ENCODE results near the gene RAB11A. TPM values are rescaled to one million over a fixed set of nuclear protein-coding genes. Genes with fewer than 3 reads are reported as not detected.

Gene RAB11A
- total RNA-seq, 1 experiment from 2014 or later, result 245 TPM

DNA sequence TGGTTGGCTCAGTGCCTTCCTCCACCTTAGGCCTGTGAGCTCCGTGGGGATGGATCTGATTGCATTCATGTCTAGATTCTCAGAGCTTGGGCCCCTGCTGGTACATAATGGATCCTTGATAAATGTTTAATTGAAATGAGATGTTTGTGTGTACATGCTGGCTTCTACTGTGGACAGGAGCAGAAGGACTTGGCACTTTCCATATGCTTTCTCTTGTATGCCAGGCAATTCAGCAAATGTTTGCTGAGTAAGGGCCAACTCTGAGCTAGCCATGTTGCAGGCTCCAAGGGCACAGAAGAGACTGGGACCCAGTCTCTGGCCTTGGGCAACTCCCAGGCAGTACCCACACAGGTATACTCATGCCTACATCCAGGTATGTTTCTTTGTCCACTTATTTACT is 67.0 kb downstream of the RAB11A start:
- ChIA-PET POLR2A (no interaction called here), CTCF (interaction anchor here (0.9 to 1.5 kb wide), 2 partner anchors 20 to 46 kb away, joined by 3 to 4 read pairs; no protein-coding TSS in a partner anchor)
- H3K27me3 Mint-ChIP-seq (ENCODE audit: low read depth), result no peaks in the 10 kb centered on the region; the same call in 1 of the 2 replicates
- H3K9me3 Mint-ChIP-seq, result no peaks in the 10 kb centered on the region
- no peak overlapping the region for H3K27ac Mint-ChIP-seq
- H3K36me3 Mint-ChIP-seq, result no peaks in the 10 kb centered on the region
- DNase-seq (ENCODE audit: low spot score) (no peak), ATAC-seq (no peak)
- H3K4me1 Mint-ChIP-seq, result no peaks in the 10 kb centered on the region
- no peak overlapping the region for H3K4me3 Mint-ChIP-seq
- TF ChIP-seq MLX (CRISPR knock-in tag; IDR thresholded peaks at IDR 0.05), result no peak
- TF ChIP-seq NFE2L1 (CRISPR knock-in tag; IDR thresholded peaks at IDR 0.05), result no peak
- no peak for TF ChIP-seq TEAD4 (CRISPR knock-in tag; IDR thresholded peaks at IDR 0.05)
- no peak for TF ChIP-seq GABPB1 (CRISPR knock-in tag; IDR thresholded peaks at IDR 0.05)
- TF ChIP-seq ESRRA (CRISPR knock-in tag; IDR thresholded peaks at IDR 0.05; ENCODE audit: borderline replicate concordance), result no peak
- TF ChIP-seq ZNF219 (CRISPR knock-in tag; IDR thresholded peaks at IDR 0.05; ENCODE audit: borderline replicate concordance), result no peak
- no peak for TF ChIP-seq JAZF1 (CRISPR knock-in tag; IDR thresholded peaks at IDR 0.05)
- TF ChIP-seq TP53 (CRISPR knock-in tag; IDR thresholded peaks at IDR 0.05), result no peak
- no peak for TF ChIP-seq TCF7 (CRISPR knock-in tag; IDR thresholded peaks at IDR 0.05; ENCODE audit: low read depth)
- no peak for TF ChIP-seq CBFB (CRISPR knock-in tag; IDR thresholded peaks at IDR 0.05; ENCODE audit: low read depth)
- TF ChIP-seq E2F4 (CRISPR knock-in tag; IDR thresholded peaks at IDR 0.05; ENCODE audit: borderline replicate concordance, low read depth), result no peak
- no peak for TF ChIP-seq ZNF671 (CRISPR knock-in tag; IDR thresholded peaks at IDR 0.05)
- TF ChIP-seq ERG (CRISPR knock-in tag; IDR thresholded peaks at IDR 0.05), result no peak

DNA sequence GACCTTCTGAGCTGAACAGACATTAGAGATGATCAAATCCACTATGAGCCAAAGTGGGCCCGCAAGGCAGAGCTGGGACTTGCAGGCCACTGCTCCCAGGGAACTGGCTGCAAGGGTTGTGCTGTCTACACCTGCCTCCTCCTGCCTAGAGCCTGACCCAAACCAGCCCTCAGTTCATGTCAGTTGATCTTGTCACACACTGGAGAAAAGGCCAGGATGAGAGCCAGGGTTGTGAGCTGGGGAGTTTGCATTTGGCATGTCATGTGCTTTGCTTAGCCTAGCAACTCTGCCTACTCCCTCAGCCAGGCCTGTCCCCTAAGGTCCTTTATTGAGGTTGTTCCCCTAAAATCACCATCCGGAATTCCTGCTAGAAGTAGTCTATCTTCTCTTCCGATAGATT is 67.8 kb downstream of the RAB11A start:
- H3K4me3 Mint-ChIP-seq, result no peak overlapping the region
- ATAC-seq (no peak), DNase-seq (ENCODE audit: low spot score) (no peak)
- H3K36me3 Mint-ChIP-seq, result no peaks in the 10 kb centered on the region
- no peak overlapping the region for H3K27ac Mint-ChIP-seq
- CTCF ChIA-PET, result interaction anchor here (1.5 kb wide), 1 partner anchor 45 kb away, joined by 4 read pairs; no protein-coding TSS in a partner anchor
- H3K4me1 Mint-ChIP-seq, result no peaks in the 10 kb centered on the region
- no peaks in the 10 kb centered on the region for H3K9me3 Mint-ChIP-seq
- H3K27me3 Mint-ChIP-seq (ENCODE audit: low read depth), result no peaks in the 10 kb centered on the region; the same call in 1 of the 2 replicates
- POLR2A ChIA-PET, result no interaction called here
- TF ChIP-seq SMAD3 (CRISPR knock-in tag; IDR thresholded peaks at IDR 0.05; ENCODE audit: borderline replicate concordance) (no peak), ZNF232 (CRISPR knock-in tag; IDR thresholded peaks at IDR 0.05) (no peak), PRRX2 (CRISPR knock-in tag; IDR thresholded peaks at IDR 0.05) (no peak), ZNF281 (CRISPR knock-in tag; IDR thresholded peaks at IDR 0.05) (no peak), MXD4 (CRISPR knock-in tag; IDR thresholded peaks at IDR 0.05; ENCODE audit: borderline replicate concordance) (no peak), ZBTB21 (CRISPR knock-in tag; IDR thresholded peaks at IDR 0.05; ENCODE audit: borderline replicate concordance) (no peak)
- TF ChIP-seq, protein P1, sequence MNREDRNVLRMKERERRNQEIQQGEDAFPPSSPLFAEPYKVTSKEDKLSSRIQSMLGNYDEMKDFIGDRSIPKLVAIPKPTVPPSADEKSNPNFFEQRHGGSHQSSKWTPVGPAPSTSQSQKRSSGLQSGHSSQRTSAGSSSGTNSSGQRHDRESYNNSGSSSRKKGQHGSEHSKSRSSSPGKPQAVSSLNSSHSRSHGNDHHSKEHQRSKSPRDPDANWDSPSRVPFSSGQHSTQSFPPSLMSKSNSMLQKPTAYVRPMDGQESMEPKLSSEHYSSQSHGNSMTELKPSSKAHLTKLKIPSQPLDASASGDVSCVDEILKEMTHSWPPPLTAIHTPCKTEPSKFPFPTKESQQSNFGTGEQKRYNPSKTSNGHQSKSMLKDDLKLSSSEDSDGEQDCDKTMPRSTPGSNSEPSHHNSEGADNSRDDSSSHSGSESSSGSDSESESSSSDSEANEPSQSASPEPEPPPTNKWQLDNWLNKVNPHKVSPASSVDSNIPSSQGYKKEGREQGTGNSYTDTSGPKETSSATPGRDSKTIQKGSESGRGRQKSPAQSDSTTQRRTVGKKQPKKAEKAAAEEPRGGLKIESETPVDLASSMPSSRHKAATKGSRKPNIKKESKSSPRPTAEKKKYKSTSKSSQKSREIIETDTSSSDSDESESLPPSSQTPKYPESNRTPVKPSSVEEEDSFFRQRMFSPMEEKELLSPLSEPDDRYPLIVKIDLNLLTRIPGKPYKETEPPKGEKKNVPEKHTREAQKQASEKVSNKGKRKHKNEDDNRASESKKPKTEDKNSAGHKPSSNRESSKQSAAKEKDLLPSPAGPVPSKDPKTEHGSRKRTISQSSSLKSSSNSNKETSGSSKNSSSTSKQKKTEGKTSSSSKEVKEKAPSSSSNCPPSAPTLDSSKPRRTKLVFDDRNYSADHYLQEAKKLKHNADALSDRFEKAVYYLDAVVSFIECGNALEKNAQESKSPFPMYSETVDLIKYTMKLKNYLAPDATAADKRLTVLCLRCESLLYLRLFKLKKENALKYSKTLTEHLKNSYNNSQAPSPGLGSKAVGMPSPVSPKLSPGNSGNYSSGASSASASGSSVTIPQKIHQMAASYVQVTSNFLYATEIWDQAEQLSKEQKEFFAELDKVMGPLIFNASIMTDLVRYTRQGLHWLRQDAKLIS (CRISPR knock-in tag; IDR thresholded peaks at IDR 0.05; ENCODE audit: borderline replicate concordance), result no peak

All from WTC11 (cell line).